ENCODE data around the gene ANKRD33B.
"Not testable (repeated sequence)": the region's sequence is repeated elsewhere in the genome, so short reads cannot be mapped to it uniquely, and the experiment has no call there.

The ANKRD33B gene

GRCh38 chr5:10537624-10538023 lies 26.2 kb upstream of the ANKRD33B start:
- no peak for DNase-seq

GRCh38 chr5:10538103-10538788 lies 25.6 kb upstream of the ANKRD33B start:
- DNase-seq = no peak

- no peak for DNase-seq
Measured at GRCh38 chr5:10538789-10539686, 24.8 kb upstream of the ANKRD33B start.

- no peak for DNase-seq
Measured at GRCh38 chr5:10539687-10539998, 24.2 kb upstream of the ANKRD33B start.

GRCh38 chr5:10540036-10540544 lies 23.8 kb upstream of the ANKRD33B start:
- DNase-seq = no peak

GRCh38 chr5:10540951-10541646 lies 22.8 kb upstream of the ANKRD33B start:
- DNase-seq = no peak

- no peak for DNase-seq
Measured at GRCh38 chr5:10542055-10542550, 21.8 kb upstream of the ANKRD33B start.

GRCh38 chr5:10543585-10544040 lies 20.3 kb upstream of the ANKRD33B start:
- no peak for DNase-seq

GRCh38 chr5:10545084-10545483 lies 18.8 kb upstream of the ANKRD33B start:
- DNase-seq = no peak

GRCh38 chr5:10546186-10546585 lies 17.7 kb upstream of the ANKRD33B start:
- no peak for DNase-seq

GRCh38 chr5:10548418-10549122 lies 15.3 kb upstream of the ANKRD33B start:
- DNase-seq = no peak

- DNase-seq = not testable (repeated sequence)
Measured at GRCh38 chr5:10549123-10549514, 14.8 kb upstream of the ANKRD33B start.

- DNase-seq = no peak
Measured at GRCh38 chr5:10550222-10550995, 13.5 kb upstream of the ANKRD33B start.

GRCh38 chr5:10551782-10552138 lies 12.1 kb upstream of the ANKRD33B start:
- DNase-seq = no peak

GRCh38 chr5:10552183-10553143 lies 11.4 kb upstream of the ANKRD33B start:
- no peak for DNase-seq

GRCh38 chr5:10553476-10553875 lies 10.4 kb upstream of the ANKRD33B start:
- DNase-seq = no peak

- DNase-seq = no peak
Measured at GRCh38 chr5:10555277-10555684, 8.6 kb upstream of the ANKRD33B start.

GRCh38 chr5:10556289-10556807 lies 7.5 kb upstream of the ANKRD33B start:
- DNase-seq = no peak

GRCh38 chr5:10556893-10557746 lies 6.8 kb upstream of the ANKRD33B start:
- no peak for DNase-seq
